ENCODE results near the gene RLBP1. TPM values are rescaled to one million over a fixed set of nuclear protein-coding genes. Genes with fewer than 3 reads are reported as not detected.

The RLBP1 gene
- total and polyA plus RNA-seq, 7 donors: 0.03 TPM; not detected in 6

DNA sequence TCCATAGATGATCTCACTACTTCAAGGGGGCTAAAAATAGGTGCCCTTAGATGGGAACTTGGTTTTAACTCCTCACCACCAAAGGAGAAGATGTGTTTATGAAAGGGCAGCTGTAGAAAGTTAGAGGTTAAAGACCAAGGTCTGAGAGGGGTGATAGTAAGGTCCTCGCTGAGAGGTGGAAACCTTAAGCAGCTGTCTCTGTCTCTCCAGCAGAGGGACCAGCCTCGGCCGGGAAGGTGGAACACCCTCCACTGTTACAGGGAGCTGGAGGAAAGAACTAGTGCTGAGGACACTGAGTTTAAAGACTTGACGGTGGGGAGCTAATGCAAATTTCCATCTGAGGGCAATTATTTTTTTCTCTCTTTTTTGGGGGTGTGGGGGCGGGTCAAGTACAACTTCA, 8.9 kb upstream of the RLBP1 start:
- ATAC-seq: no peak
- Histone ChIP-seq H3K36me3 (ENCODE audit: insufficient read depth in 1 of 2, low read depth in 1 of 2) (no peaks in the 10 kb centered on the region), H3K27ac (no peak overlapping the region), H3K4me1 (no peaks in the 10 kb centered on the region), H3K4me3 (no peak overlapping the region), H3K9me3 (no peaks in the 10 kb centered on the region), H3K27me3 (ENCODE audit: insufficient read depth in 3 of 3, low read length in 2 of 3) (no peaks in the 10 kb centered on the region)
- DNase-seq: no peak
- intact Hi-C loops (cut with DNase I): no loop called here
- no peak for TF ChIP-seq CTCF (IDR thresholded peaks at IDR 0.05)
- 27 to 35% (median 34%) methylated on average over 5 of the region's 5 CpGs for WGBS, 3 donors

GRCh38 chr15:89227425-89227824, 6.0 kb upstream of the RLBP1 start:
- Histone ChIP-seq H3K36me3 (ENCODE audit: insufficient read depth in 1 of 2, low read depth in 1 of 2) (no peaks in the 10 kb centered on the region), H3K27me3 (ENCODE audit: insufficient read depth in 3 of 3, low read length in 2 of 3) (no peaks in the 10 kb centered on the region), H3K4me3 (no peak overlapping the region), H3K9me3 (no peaks in the 10 kb centered on the region), H3K4me1 (no peaks in the 10 kb centered on the region), H3K27ac (no peak overlapping the region)
- no peak for ATAC-seq
- intact Hi-C loops (cut with DNase I): no loop called here
- DNase-seq: no peak
- 76 to 83% (median 81%) methylated on average over 7 of the region's 7 CpGs for WGBS, 3 donors
- TF ChIP-seq CTCF (IDR thresholded peaks at IDR 0.05): no peak

GRCh38 chr15:89226359-89227221, 5.2 kb upstream of the RLBP1 start:
- ATAC-seq: no peak
- 73 to 75% (median 74%) methylated on average over 14 of the region's 14 CpGs for WGBS, 3 donors
- Histone ChIP-seq H3K9me3 (no peaks in the 10 kb centered on the region), H3K4me3 (no peak overlapping the region), H3K4me1 (no peaks in the 10 kb centered on the region), H3K27me3 (ENCODE audit: insufficient read depth in 3 of 3, low read length in 2 of 3) (no peaks in the 10 kb centered on the region), H3K27ac (no peak overlapping the region), H3K36me3 (ENCODE audit: insufficient read depth in 1 of 2, low read depth in 1 of 2) (no peaks in the 10 kb centered on the region)
- TF ChIP-seq CTCF (IDR thresholded peaks at IDR 0.05): no peak
- intact Hi-C loops (cut with DNase I): no loop called here
- no peak for DNase-seq

- Histone ChIP-seq H3K36me3 (ENCODE audit: insufficient read depth in 1 of 2, low read depth in 1 of 2) (no peaks in the 10 kb centered on the region), H3K27me3 (ENCODE audit: insufficient read depth in 3 of 3, low read length in 2 of 3) (no peaks in the 10 kb centered on the region), H3K4me3 (no peak overlapping the region), H3K4me1 (no peaks in the 10 kb centered on the region), H3K27ac (no peak overlapping the region), H3K9me3 (no peaks in the 10 kb centered on the region)
- ATAC-seq: no peak
- intact Hi-C loops (cut with DNase I): no loop called here
- 95 to 97% (median 96%) methylated on average over 5 of the region's 5 CpGs for WGBS, 3 donors
- TF ChIP-seq CTCF (IDR thresholded peaks at IDR 0.05): no peak
- DNase-seq: no peak
These were observed 4.2 kb upstream of the RLBP1 start for GRCh38 chr15:89225588-89225987.

- intact Hi-C loops (cut with DNase I): no loop called here
- ATAC-seq: no peak
- Histone ChIP-seq H3K9me3 (no peaks in the 10 kb centered on the region), H3K4me3 (no peak overlapping the region), H3K27ac (no peak overlapping the region), H3K4me1 (no peaks in the 10 kb centered on the region), H3K27me3 (ENCODE audit: insufficient read depth in 3 of 3, low read length in 2 of 3) (no peaks in the 10 kb centered on the region), H3K36me3 (ENCODE audit: insufficient read depth in 1 of 2, low read depth in 1 of 2) (no peaks in the 10 kb centered on the region)
- no peak for DNase-seq
- TF ChIP-seq CTCF (IDR thresholded peaks at IDR 0.05): no peak
- 88 to 93% (median 89%) methylated on average over 8 of the region's 8 CpGs for WGBS, 3 donors
These were observed 2.8 kb downstream of the RLBP1 start for GRCh38 chr15:89218531-89218930.
